ENCODE data around the gene FLVCR1.

DNA sequence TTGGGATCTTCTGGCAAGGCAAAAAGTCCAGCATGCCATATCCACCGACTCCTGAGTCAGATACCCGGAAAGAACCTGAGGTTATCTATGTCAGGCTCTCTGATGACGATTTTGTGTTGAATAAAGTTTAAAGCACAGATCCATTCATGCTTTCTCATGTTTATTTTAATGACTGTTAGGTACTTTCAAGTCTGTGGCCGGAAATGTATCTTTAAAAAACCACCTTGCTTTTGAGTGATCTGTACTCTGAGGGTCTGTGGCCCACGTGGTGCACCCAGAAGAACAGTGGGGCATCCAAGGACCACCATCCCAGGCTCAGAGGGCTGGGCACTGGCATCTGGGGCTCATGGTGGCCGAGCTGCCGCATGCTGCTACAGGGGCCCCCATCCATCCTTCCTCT, 62.2 kb downstream of the FLVCR1 start:
- TF ChIP-seq PRDM15 (CRISPR knock-in tag; IDR thresholded peaks at IDR 0.05) (no peak), CTCF (IDR thresholded peaks at IDR 0.05) (no peak), CBFB (CRISPR knock-in tag; IDR thresholded peaks at IDR 0.05; ENCODE audit: low read depth) (no peak)
